ENCODE results near the gene UBE2U. TPM values are rescaled to one million over a fixed set of nuclear protein-coding genes. Genes with fewer than 3 reads are reported as not detected.
"Not testable (repeated sequence)": the region's sequence is repeated elsewhere in the genome, so short reads cannot be mapped to it uniquely, and the experiment has no call there.

The UBE2U gene
- total RNA-seq, 1 donor from 2014 or later, result not detected

GRCh38 chr1:64236541-64236954 lies 33.1 kb downstream of the UBE2U start:
- DNase-seq (ENCODE audit: low read depth in 2 of 2), result no peak

GRCh38 chr1:64239519-64239918 lies 36.1 kb downstream of the UBE2U start:
- DNase-seq (ENCODE audit: low read depth in 2 of 2), result not testable (repeated sequence)

GRCh38 chr1:64240206-64240605 lies 36.8 kb downstream of the UBE2U start:
- DNase-seq (ENCODE audit: low read depth in 2 of 2), result no peak

- DNase-seq (ENCODE audit: low read depth in 2 of 2), result no peak
Measured at GRCh38 chr1:64241069-64241468, 37.6 kb downstream of the UBE2U start.

- DNase-seq (ENCODE audit: low read depth in 2 of 2), result peak; percentile 30 to 63
Measured at GRCh38 chr1:64242895-64243756, 39.7 kb downstream of the UBE2U start.

GRCh38 chr1:64243757-64244080 lies 40.3 kb downstream of the UBE2U start:
- no peak for DNase-seq (ENCODE audit: low read depth in 2 of 2)

- no peak for DNase-seq (ENCODE audit: low read depth in 2 of 2)
Measured at GRCh38 chr1:64245495-64245894, 42.1 kb downstream of the UBE2U start.

GRCh38 chr1:64246294-64246917 lies 43.0 kb downstream of the UBE2U start:
- DNase-seq (ENCODE audit: low read depth in 2 of 2), result peak; percentile 32 to 61

GRCh38 chr1:64248065-64248464 lies 44.6 kb downstream of the UBE2U start:
- DNase-seq (ENCODE audit: low read depth in 2 of 2), result no peak

GRCh38 chr1:64250472-64250871 lies 47.0 kb downstream of the UBE2U start:
- DNase-seq (ENCODE audit: low read depth in 2 of 2), result not testable (repeated sequence)

- DNase-seq (ENCODE audit: low read depth in 2 of 2), result no peak
Measured at GRCh38 chr1:64251971-64252370, 48.5 kb downstream of the UBE2U start.

GRCh38 chr1:64257233-64257632 lies 53.8 kb downstream of the UBE2U start:
- DNase-seq (ENCODE audit: low read depth in 2 of 2), result not testable (repeated sequence)

GRCh38 chr1:64258444-64258843 lies 55.0 kb downstream of the UBE2U start:
- DNase-seq (ENCODE audit: low read depth in 2 of 2), result not testable (repeated sequence)

- peak in 1 of 2 donors; percentile 47 for DNase-seq (ENCODE audit: low read depth in 2 of 2)
Measured at GRCh38 chr1:64263335-64263734, 59.9 kb downstream of the UBE2U start.

- no peak for DNase-seq (ENCODE audit: low read depth in 2 of 2)
Measured at GRCh38 chr1:64263856-64264255, 60.4 kb downstream of the UBE2U start.

GRCh38 chr1:64265141-64265540 lies 61.7 kb downstream of the UBE2U start:
- DNase-seq (ENCODE audit: low read depth in 2 of 2), result no peak

- DNase-seq (ENCODE audit: low read depth in 2 of 2), result no peak
Measured at GRCh38 chr1:64266991-64267390, 63.6 kb downstream of the UBE2U start.

GRCh38 chr1:64268653-64269557 lies 65.5 kb downstream of the UBE2U start:
- peak; percentile 64 to 84 for DNase-seq (ENCODE audit: low read depth in 2 of 2)

- no peak for DNase-seq (ENCODE audit: low read depth in 2 of 2)
Measured at GRCh38 chr1:64269558-64269884, 66.1 kb downstream of the UBE2U start.

GRCh38 chr1:64280001-64280400 lies 76.6 kb downstream of the UBE2U start:
- no peak for DNase-seq (ENCODE audit: low read depth in 2 of 2)

- DNase-seq (ENCODE audit: low read depth in 2 of 2), result no peak
Measured at GRCh38 chr1:64282351-64282750, 78.9 kb downstream of the UBE2U start.

GRCh38 chr1:64287071-64287470 lies 83.6 kb downstream of the UBE2U start:
- no peak for DNase-seq (ENCODE audit: low read depth in 2 of 2)

All from dermis microvascular lymphatic vessel endothelial cell (primary cell).